Dermis microvascular lymphatic vessel endothelial cell (primary cell): ENCODE measurements around the gene MAPT. TPM values are rescaled to one million over a fixed set of nuclear protein-coding genes. Genes with fewer than 3 reads are reported as not detected.
A peak's percentile ranks its signal among the peaks of the same experiment; 100 is the strongest.

ENCODE experiments used
- DNase-seq, 2 donors: peaks; one replicate each; pipeline versions ENCODE4 v3.0.0 to v3.0.0-alpha.2; 2010; ENCODE audit warnings: low read depth in 2 of 2
- total RNA-seq: library from RNA; depleted of rRNA; stranded (reverse); fragments of >200 nt; gene quantifications from 2 replicates; pipeline ENCODE4 v1.2.1, GENCODE V29; 2014

Gene MAPT
- total RNA-seq: under 0.01 TPM in 1 of 2 replicates, not detected in the other

DNA sequence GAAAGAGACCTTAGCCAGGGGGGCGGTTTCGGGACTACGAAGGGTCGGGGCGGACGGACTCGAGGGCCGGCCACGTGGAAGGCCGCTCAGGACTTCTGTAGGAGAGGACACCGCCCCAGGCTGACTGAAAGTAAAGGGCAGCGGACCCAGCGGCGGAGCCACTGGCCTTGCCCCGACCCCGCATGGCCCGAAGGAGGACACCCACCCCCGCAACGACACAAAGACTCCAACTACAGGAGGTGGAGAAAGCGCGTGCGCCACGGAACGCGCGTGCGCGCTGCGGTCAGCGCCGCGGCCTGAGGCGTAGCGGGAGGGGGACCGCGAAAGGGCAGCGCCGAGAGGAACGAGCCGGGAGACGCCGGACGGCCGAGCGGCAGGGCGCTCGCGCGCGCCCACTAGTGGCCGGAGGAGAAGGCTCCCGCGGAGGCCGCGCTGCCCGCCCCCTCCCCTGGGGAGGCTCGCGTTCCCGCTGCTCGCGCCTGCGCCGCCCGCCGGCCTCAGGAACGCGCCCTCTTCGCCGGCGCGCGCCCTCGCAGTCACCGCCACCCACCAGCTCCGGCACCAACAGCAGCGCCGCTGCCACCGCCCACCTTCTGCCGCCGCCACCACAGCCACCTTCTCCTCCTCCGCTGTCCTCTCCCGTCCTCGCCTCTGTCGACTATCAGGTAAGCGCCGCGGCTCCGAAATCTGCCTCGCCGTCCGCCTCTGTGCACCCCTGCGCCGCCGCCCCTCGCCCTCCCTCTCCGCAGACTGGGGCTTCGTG, at the start of gene MAPT:
Gene MAPT (plus strand): TSS at position 533 of the 763 bp plus-strand sequence. CDS start 67,784 bp downstream, outside the sequence.
- DNase-seq: peak; percentile 82 to 94

DNA sequence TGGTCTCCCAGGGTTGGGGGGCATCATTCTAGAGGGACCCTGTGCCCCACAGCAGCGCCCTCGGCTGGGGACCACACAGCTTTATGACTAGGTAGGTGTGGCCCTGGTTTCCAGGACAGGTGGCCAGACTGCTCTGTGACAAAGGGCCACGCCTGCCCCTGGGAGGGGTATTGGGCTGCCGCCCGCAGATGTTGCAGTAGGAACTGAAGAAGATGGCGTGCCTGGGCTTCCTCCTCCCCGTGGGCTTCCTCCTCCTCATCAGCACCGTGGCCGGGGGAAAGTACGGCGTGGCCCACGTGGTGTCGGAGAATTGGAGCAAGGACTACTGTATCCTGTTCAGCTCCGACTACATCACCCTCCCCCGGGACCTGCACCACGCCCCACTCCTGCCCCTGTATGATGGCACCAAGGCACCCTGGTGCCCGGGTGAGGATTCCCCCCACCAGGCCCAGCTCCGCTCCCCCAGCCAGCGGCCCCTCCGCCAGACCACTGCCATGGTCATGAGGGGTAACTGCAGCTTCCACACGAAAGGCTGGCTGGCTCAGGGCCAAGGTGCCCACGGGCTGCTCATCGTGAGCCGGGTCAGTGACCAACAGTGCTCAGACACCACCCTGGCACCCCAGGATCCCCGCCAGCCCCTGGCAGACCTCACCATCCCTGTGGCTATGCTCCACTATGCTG, 49.5 kb upstream of the MAPT start, which contains the start of gene SPPL2C:
Gene SPPL2C (plus strand): TSS at position 187 of the 681 bp plus-strand sequence. CDS start 26 bp downstream, at position 213.
- no peak for DNase-seq

GRCh38 chr17:45845376-45846185, 48.8 kb upstream of the MAPT start:
- DNase-seq: no peak

GRCh38 chr17:45846223-45846622, 48.1 kb upstream of the MAPT start:
- DNase-seq: no peak

- DNase-seq: no peak
Measured at GRCh38 chr17:45846646-45847045, 47.7 kb upstream of the MAPT start.

GRCh38 chr17:45847101-45847500, 47.3 kb upstream of the MAPT start:
- no peak for DNase-seq

- no peak for DNase-seq
Measured at GRCh38 chr17:45847747-45848146, 46.6 kb upstream of the MAPT start.

DNA sequence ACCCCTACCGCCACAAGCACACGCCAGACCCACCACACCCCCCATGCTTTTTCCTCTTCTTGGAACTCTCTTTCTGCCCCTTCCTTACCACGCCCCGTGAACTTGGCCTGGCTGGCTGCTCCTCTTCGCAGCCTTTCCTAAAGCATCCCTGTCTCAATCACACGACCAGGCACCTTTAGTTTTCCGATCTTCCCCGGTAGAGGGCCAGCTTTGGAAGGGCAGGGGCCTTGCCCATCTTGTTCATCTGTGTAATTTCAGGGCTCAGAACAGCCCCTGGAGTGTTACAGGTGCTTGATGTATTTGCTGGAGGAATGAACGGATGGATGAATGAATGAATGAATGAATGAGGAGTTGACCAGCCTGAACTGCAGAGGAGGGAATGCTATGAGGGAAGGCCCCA, 45.9 kb upstream of the MAPT start:
- DNase-seq: no peak

- no peak for DNase-seq
Measured at GRCh38 chr17:45848868-45849535, 45.4 kb upstream of the MAPT start.

- no peak for DNase-seq
Measured at GRCh38 chr17:45849536-45849990, 44.8 kb upstream of the MAPT start.

DNA sequence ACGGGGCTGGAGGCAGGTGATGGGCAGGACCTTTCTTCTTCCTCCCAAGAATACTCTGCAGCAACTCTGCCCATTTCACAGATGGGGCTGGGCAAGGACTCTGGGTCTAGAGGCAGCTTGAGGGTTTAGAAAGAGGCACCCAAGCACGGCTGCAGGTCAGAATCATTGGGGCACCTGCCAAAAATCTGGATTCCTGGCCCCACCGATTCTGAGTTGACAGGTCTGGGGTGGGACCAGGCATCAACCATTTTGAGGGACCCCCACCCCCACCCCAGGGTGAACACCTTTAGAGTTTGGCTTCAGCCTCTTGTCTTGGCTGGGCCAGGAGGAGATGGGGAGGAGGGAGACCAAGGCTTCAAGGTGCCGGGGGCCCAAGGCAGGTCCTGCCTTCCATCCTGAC, 44.3 kb upstream of the MAPT start:
- DNase-seq: no peak

GRCh38 chr17:45850468-45850867, 43.9 kb upstream of the MAPT start:
- no peak for DNase-seq

DNA sequence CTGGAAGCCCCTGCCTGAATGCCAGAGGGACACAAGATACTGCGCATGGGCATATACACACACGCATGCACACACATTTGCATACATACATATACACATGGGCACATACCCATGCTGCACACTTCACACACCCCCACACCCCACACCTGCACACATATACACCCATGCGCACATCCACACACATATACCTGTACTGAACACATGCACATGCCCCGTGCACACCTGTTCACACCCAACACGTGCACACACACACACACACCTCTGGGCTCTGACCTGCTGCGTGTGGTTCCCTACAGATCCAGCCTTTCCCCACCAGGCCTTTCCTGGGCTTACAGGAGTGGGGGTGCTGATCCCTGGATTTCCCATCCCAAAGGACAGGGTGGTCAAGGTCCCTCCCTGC, 43.3 kb upstream of the MAPT start:
- DNase-seq: no peak

DNA sequence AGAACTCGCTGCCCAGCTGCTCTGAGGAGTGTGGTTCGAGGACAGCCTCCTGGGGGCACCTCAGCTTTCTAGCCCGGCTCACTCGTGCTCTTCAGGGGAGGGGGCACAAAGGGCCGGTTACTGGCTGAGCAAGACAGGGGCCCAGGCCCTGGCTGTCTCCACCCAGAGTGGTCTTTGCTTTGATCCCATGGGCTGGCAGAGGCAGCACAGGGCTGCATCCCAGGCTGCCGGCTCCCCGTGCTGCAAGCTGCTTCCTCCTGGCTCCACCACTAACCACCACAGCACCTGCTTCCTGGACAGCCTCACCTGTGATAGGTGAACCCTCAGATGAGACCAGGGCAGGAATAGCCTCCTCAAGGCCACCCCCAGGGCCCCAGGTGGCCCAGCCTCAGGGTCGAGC, 42.9 kb upstream of the MAPT start:
- DNase-seq: no peak

DNA sequence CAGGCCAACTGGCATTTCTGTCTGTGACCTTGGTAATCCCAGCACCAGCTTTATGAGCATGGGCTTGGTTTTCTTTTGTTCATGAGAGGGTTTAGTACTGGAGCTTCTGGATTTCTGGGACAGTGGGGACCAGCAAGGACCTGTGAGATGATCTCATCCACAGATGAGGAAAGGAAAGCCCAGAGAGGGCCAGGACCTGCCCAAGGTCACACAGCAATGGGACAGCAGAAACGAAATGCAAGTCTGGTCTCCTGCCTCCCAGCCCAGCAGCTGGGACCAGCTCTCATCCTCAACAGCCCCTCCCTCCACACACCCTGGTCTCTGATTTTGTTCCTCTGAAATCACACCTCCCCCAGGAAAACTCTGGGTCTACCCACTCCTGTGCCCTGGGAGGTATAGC, 42.5 kb upstream of the MAPT start:
- no peak for DNase-seq

DNA sequence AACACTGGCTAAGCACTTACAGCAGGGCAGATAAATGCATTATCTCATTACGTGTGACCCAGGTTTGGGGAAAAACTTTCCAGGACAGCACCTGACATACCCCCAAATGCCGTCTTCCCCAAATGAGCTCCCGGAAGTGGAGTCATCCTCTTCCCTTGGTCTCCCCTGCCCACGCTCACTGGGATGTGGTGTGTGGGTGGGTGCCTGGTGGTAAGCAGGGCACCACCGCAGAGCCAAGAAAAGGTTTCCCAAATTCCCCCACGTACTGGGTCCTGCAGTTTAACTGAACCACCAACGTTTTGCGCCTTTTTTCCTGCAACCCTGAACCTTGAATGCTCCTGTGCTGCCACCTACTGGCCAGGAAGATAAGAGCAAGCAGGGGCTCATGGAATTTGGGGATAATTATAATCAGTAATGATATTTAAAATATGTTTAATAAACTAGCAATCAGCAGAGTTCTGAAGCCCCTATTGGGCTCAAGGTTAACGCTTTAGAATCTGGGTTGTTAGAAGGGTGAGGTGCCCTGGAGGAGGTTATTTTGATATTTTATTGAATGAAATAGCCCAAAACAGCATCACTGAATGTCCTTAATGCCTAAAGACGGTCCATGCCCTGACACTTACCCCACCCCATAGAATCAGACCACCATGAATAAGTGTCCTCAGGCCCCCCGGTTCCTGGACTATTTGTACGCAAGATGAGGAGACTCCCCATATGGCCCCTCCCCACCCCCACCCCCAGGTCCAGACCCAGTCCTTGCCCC, 41.6 kb upstream of the MAPT start:
- peak; percentile 26 to 54 for DNase-seq

- DNase-seq: no peak
Measured at GRCh38 chr17:45854209-45854608, 40.1 kb upstream of the MAPT start.

- no peak for DNase-seq
Measured at GRCh38 chr17:45855691-45856336, 38.5 kb upstream of the MAPT start.

GRCh38 chr17:45857977-45858708, 36.2 kb upstream of the MAPT start:
- peak in 1 of 2 donors; percentile 43 for DNase-seq
